Activated naive CD8-positive, alpha-beta T cell treated with anti-CD3 and anti-CD28 coated beads, Interleukin-2, amount 50 U/mL, for 16 hours (primary cell): ENCODE measurements around the gene LPIN1.

Experiments
- DNase-seq: peaks from one replicate; pipeline ENCODE4 v3.0.0-alpha.2; 2020; ENCODE audit warnings: low read depth, low spot score

Gene LPIN1

DNA sequence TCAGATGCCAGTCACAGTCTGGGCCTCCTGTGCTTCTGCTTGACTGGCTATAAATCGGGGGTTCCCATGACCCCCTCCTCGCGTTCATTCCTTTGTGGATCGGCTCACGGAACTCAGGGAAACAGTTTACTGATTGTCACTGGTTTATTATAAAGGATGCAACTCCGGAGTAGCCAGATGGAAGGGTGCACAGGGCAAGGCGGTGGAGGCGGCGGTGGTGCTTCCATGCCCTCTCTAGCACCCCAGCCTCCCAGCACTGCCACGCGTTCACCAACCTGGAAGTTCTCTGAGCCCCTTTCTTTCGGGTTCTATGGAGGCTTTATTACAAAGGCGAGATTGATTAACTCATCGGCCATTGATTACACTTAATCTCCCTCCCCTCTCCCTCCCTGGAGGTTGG, 15.6 kb downstream of the LPIN1 start:
- no peak for DNase-seq

DNA sequence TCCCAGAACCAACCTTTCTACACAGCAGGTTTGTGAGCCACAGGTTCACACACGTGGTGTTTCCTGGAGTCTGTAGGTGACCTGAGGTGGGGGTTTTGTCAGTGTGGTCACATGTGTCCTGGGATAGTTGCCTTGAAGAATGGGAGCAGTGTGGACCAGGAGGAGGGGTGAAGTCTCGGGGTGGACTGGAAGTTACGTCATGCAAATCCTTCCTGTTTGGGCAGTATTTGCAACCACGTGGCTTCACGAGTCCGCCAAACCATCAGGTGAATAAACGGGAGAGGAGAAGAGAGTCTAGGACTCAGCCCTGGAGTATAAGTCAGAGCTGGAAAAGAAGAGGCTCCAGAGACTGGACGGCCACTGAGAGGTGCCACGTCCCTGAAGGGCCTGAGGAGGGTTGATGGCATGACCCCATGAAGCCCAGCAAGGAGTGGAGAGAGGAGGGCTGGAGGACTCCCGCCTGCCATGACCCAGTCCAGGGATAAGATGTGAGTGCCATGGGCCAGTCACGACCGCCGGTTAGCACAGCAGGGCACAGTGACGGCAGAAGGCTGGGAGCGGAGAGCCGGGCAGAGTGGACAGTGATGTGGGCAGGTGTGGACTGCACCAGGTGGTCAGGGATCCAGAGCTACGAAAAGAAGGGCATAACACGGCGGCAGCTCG, 16.5 kb downstream of the LPIN1 start:
- no peak for DNase-seq

GRCh38 chr2:11764359-11764758, 17.9 kb downstream of the LPIN1 start:
- DNase-seq, result no peak

DNA sequence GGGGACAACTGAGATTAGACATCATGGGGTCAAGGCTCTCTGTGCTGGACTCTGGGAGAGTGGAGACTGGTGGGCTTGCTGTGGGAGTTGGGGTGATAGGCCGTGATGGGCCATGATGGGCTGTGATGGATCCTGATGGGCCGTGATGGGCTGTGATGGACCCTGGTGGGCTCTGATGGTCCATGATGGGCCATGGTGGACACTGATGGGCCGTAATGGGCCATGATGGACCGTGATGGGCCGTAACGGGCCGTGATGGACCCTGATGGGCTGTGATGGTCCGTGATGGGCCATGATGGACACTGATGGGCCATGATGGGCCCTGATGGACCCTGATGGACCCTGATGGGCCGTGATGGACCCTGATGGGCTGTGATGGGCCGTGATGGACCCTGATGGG, 18.5 kb downstream of the LPIN1 start:
- no peak for DNase-seq

GRCh38 chr2:11765501-11765900, 19.1 kb downstream of the LPIN1 start:
- no peak for DNase-seq

GRCh38 chr2:11766016-11766415, 19.6 kb downstream of the LPIN1 start:
- no peak for DNase-seq

DNA sequence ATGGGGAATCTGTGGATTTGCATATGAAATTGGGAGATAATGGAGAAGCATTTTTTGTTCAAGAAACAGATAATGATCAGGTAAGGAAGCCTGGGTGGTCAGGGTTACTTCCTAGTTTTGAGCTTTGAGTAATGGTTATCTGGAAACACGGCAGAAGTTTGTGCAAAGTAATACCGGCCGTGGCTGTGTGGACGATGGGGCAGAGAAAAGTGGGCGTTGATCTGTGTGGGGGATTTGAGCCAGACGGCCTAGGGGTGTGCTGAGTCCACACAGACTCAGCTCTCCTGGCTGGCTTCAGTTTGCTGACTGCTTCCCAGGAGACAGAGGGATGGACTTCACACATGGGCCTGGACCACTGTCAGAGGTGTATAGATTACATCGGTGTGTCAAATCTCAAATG, 21.3 kb downstream of the LPIN1 start:
- DNase-seq, result no peak

- no peak for DNase-seq
These were observed 22.5 kb downstream of the LPIN1 start for GRCh38 chr2:11768946-11769345.

DNA sequence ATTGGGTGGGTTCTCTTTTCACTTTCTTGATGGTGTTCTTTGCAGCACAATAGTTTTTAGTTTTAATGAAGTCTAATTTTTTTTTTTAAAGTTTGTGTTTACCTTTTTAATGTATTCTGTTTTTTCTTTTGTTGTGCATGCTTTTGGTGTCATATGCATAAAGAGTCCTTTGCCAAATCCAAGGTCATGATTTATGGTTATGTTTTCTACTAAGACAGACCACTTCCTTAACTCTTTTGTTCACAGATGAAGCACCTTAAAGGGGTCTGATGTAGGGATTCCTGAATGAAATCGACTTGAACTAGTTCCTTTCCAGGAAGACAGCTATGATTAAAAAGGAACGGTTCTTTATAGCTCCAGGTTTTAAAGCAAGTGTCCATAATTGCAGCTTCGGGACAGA, 23.1 kb downstream of the LPIN1 start:
- DNase-seq, result no peak

- no peak for DNase-seq
These were observed 24.2 kb downstream of the LPIN1 start for GRCh38 chr2:11770531-11771188.

GRCh38 chr2:11771971-11772615, 25.7 kb downstream of the LPIN1 start:
- DNase-seq, result no peak

- DNase-seq, result no peak
These were observed 26.7 kb downstream of the LPIN1 start for GRCh38 chr2:11773111-11773510.

DNA sequence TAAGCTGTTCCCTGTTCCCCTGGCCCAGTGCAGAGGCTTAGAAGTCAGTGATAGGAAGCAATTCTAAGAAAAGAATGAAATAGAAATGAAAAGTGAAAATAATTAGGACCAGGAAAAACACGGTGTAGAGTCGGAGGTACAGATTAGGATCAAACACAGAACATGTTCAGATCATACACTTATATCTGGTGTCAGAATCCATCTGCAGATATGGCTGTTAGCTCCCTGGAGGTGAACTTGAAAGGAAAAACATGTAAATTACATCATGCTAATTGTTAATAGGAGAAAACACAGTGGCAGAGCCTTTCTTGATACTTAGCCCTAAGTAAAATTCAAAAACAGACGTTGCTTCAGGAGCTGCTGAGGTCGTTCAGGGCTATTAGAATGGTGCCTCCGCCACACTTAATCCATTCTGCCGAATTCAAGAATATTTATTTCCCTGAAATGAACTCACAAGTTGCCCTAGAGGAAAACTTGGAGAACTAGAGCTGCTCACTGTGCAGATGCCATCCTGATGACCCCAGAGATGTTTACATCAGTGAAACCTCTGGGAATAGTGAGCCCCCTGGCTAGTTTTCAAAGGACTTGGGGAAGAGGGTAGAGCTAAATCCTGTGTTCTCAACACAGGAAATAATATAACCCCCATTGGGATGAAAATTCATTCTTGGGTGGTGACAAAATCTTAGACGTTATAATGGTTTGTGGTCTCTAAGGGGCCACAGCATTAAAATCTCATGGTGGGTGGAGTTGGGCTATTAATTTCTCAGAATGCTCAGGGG, 27.5 kb downstream of the LPIN1 start:
- no peak for DNase-seq

DNA sequence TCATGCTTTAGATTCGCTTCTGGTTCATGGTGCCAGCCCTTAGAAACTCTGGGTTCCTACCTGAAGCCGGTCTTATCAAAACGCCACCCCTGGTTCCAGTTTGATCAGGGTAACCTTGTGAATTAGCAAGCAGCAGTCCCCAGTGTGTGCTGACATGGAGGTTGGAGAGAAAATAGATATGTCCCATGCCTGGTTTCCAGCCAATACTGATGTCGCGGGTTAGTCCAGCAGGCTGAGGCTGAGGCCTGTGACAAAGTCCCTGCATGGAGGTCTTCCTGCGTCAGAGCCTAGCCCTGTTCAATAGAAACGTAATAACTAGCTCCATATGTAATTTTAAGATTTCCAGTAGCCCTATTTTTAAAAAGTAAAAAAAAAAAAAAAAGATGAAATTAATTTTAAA, 28.2 kb downstream of the LPIN1 start:
- DNase-seq, result no peak

- DNase-seq, result no peak
These were observed 29.0 kb downstream of the LPIN1 start for GRCh38 chr2:11775384-11775783.

DNA sequence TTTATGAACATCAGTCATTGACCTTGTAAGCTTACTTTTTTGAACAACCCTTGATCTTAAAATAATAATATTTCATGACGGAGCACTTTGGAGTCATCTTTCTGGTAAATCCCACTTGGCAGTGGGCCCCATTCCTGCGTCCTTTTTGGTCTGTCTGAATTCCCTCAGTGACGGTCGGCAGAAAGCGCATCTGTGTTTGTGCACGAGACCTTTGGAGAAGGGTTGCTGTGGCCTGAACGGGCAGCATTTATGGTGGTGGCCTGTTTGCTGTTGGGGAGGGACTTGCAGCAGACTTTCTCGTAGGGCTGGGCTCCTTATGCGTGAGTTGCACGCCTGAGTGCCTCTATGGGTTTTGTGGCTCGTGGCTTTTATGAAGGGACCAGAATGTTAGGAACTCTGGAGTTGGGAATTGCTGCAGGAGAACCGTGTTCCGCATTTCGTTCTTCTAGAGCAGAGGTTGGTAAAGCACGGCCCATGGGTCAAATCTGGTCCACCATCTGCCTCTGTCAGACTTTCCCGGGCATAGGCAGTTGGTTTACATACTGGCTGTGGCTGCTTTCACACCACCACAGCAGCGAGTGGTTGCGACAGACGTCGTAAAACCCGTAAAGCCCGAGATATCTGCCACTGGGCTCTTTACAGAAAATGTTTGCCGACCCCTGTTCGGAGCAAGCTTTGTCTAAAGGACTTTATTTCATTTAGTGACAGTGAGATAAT, 30.8 kb downstream of the LPIN1 start:
- DNase-seq, result no peak

DNA sequence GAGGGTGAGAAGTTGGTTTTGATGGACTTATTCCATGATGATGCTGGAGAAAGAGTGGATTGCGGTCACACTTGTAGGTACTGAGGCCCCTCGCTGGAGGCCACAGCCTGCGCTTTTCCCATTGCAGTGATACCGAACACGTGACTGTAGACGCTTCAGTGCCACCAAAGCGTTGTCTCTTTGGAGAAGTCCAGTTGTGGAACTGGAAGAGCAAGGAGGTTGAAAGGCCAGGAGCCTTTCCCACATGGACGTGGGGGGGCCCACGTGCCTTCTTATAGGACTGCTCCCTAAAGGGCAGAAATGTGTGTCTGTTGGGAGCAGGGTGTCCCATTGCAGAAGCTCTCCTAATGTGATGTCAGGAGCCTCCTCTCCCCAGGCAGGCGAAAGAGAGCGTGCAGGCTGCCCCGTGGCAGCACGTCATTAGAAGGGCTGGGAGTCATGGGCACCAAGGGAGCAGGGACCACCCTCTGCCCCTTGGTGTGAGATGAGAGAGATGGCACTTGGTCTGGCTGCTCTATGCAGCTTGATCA, 31.5 kb downstream of the LPIN1 start:
- no peak for DNase-seq

DNA sequence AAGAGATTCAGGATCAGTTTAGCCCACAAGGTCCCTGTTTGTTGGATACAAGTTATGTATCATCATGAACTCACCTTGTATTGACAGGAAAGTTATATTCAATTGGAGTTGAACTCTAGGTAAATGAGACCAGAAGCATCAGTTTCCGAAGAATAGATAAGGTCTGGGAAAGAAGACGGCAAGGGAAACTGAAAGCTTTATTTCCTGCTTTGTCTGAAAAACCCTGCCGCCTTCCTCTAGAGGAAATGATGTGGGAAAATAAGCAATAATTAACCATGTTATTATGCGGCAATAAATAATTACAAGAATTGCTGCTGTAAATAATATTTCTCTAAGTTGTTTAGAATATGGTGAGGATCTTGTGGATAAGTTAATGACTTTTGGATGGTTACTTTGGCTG, 32.0 kb downstream of the LPIN1 start:
- DNase-seq, result no peak

DNA sequence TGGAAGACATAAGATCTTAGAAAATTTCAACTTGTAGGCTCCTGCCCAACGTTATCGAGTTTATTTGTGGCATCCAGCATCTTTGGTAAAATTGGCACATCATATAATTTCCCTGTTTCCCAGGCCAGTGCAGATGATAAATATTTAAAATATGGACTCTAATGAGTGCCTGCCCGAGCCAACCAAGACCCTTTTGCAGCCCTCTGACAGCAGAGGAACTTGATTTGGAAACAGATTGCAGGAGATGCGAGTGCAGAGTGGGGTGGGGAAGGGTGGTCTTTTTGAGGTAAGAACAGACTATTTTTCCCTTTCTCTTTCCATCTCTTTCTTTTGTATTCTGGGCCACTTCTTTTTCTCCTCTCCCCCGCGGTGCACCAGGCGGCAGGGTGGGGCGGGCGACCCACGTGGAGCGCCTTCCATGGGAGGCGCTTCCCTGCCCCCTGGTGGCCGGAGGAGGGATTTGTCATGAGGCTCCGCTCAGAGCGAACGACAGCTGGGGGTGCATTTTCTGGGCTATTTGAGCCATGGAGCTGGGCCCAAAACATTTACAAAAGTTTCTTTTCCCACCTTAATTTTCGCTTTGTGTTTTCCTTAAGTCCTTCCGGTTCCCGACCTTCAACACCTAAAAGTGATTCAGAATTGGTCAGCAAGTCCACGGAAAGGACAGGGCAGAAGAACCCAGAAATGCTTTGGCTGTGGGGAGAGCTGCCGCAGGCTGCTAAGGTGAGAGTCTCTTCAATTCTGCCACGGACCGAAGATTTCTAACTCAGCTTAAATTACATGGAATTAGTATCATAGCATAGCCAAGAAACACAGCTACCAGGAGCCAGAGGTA, 32.7 kb downstream of the LPIN1 start:
- peak; percentile 79 for DNase-seq

DNA sequence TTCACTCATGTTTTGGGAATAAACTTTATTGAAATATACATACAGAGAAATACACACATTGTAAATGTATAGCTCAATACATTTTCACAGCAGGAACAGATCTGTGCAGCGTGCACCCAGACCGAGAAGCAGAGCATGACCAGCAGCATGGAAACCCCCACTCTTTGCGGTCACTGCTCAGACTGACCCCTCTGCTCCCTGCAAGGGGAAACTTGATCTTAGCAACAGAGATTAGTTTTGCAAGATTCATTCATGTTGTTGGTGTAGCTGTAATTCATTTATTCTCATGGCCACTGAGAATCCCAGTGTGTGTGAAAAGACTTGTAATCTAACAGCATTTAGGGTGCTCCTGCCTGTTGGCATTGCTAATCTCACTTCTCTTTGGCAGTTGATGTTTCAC, 35.2 kb downstream of the LPIN1 start:
- DNase-seq, result no peak

DNA sequence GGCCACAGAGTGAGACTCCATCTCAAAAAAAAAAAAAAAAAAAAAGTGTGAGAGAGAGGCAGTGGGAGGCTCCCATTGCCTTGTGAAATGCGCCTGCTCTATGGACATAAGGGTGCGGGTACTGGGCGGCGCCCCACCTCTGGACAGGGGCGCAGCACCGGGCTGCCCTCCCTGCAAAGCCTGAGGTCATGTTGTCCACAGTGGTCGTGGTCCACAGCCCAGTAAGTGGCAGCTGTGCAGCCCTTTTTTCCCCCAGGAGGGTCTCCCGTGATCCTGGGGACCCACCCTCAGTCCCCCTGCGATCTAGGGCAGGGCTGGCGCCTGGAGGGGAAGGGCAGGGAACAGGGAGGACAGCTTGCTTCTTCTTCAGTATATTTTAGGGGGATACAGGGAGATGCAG, 37.8 kb downstream of the LPIN1 start:
- DNase-seq, result no peak
